K562 (cell line): ENCODE measurements around the gene EFNA5. TPM values are rescaled to one million over a fixed set of nuclear protein-coding genes. Genes with fewer than 3 reads are reported as not detected.
A peak's percentile ranks its signal among the peaks of the same experiment; 100 is the strongest.

Experiments used
- ATAC-seq: fragments of 200-7000 bp; cut with Tn5 transposase; 3 replicates; pipeline ENCODE4 v1.9.1; 2020; ENCODE audit warnings: moderate library complexity
- BruUV-seq: library from RNA; stranded (reverse); fragments of 400-500 nt; replicated peaks from 2 replicates; lab custom pipeline; 2021; lab: Mats Ljungman, UMichigan
- CTCF ChIA-PET: fragments of 300-600 bp; formaldehyde crosslinking; extraction: SDS; loops from one replicate; lab custom pipeline; 2021; ENCODE audit warnings: low intra/inter-chr PET ratio; lab: Yijun Ruan, JAX
- POLR2A ChIA-PET: fragments of 300-600, 350-650 bp; sonication (Branson Sonifier 250); formaldehyde crosslinking; extraction: SDS; loops from one replicate; lab custom pipeline; 2021; ENCODE audit warnings: antibody characterized with exemption, inconsistent platforms; lab: Yijun Ruan, JAX
- DNase-seq, 4 experiments: peaks; one replicate each; pipeline versions ENCODE4 v3.0.0 to v3.0.0-alpha.2; 2011 to 2018; ENCODE audit warnings: low spot score in 3 of 4, mixed read lengths in 3 of 4; ENCODE audit errors: extremely low read depth in 1 of 4
- FAIRE-seq: peaks from 2 replicates; lab custom pipeline; 2011; peaks lifted over from hg19 to GRCh38; lab: Jason Lieb, UNC
- H2AFZ ChIP-seq: 2 replicates; pipeline ENCODE4 v1.6.0; 2011; ENCODE audit warnings: low read depth, low read length, control low read depth, inconsistent platforms
- H3K27ac ChIP-seq: fragments of 200-600 bp; 3 replicates; pipeline ENCODE4 v1.8.0; 2011; ENCODE audit warnings: low read depth, mild to moderate bottlenecking, control low read depth, inconsistent platforms, low read length, moderate library complexity, mixed read lengths; ENCODE audit errors: extremely low read depth
- H3K27me3 ChIP-seq, 2 experiments: fragments of 300-600 bp in 1 of 2; 2 replicates in 1 of 2; 3 replicates in 1 of 2; pipeline versions ENCODE4 v1.6.0 to v1.8.0; 2011; ENCODE audit warnings: inconsistent platforms in 2 of 2, low read length in 2 of 2, mild to moderate bottlenecking in 1 of 2, mixed read lengths in 1 of 2, moderate library complexity in 1 of 2; ENCODE audit not compliant: control insufficient read depth in 2 of 2, insufficient read depth in 2 of 2
- H3K36me3 ChIP-seq: fragments of 300-600 bp; 3 replicates; pipeline ENCODE4 v1.8.0; 2011; ENCODE audit warnings: mild to moderate bottlenecking, low read length, inconsistent platforms; ENCODE audit not compliant: control insufficient read depth, insufficient read depth
- H3K4me1 ChIP-seq, 2 experiments: fragments of 200-600 bp in 1 of 2; replicated peaks in 1 of 2; 2 replicates in 1 of 2; 3 replicates in 1 of 2; pipeline versions ENCODE4 v1.5.1 to v1.8.0; 2011; ENCODE audit warnings: inconsistent platforms in 2 of 2, low read length in 2 of 2, mild to moderate bottlenecking in 1 of 2, mixed read lengths in 1 of 2, moderate library complexity in 1 of 2; ENCODE audit not compliant: control insufficient read depth in 2 of 2, insufficient read depth in 2 of 2
- H3K4me2 ChIP-seq: 2 replicates; pipeline ENCODE4 v1.6.1; 2011; ENCODE audit warnings: low read length, control low read depth, inconsistent platforms, mixed read lengths; ENCODE audit not compliant: insufficient read depth
- H3K4me3 ChIP-seq: fragments of 200-600 bp; sonication (generic), shearing (Covaris generic); 2 replicates; pipeline ENCODE4 v1.5.1; 2016; ENCODE audit warnings: control low read depth, inconsistent platforms
- H3K79me2 ChIP-seq: fragments of 200-600 bp; 3 replicates; pipeline ENCODE4 v1.8.0; 2011; ENCODE audit warnings: low read length, inconsistent platforms; ENCODE audit not compliant: control insufficient read depth, insufficient read depth
- H3K9ac ChIP-seq, 2 experiments: 2 replicates each; pipeline versions ENCODE4 v1.6.0 to v1.6.1; 2011; ENCODE audit warnings: low read depth in 2 of 2, low read length in 2 of 2, control low read depth in 1 of 2, inconsistent platforms in 1 of 2, mild to moderate bottlenecking in 1 of 2, mixed read lengths in 1 of 2; ENCODE audit not compliant: insufficient read depth in 1 of 2
- H3K9me1 ChIP-seq: one replicate; pipeline ENCODE4 v1.6.0; 2011; ENCODE audit warnings: inconsistent platforms, mild to moderate bottlenecking, low read length, moderate library complexity; ENCODE audit not compliant: control insufficient read depth, insufficient read depth
- H3K9me3 ChIP-seq: replicated peaks from 2 replicates; pipeline ENCODE4 v1.5.1; 2011; ENCODE audit warnings: low read depth, low read length, inconsistent platforms; ENCODE audit not compliant: control insufficient read depth, insufficient read depth
- H4K20me1 ChIP-seq: replicated peaks from 2 replicates; pipeline ENCODE4 v1.6.1; 2011; ENCODE audit warnings: low read length, inconsistent platforms, mixed read lengths; ENCODE audit not compliant: control insufficient read depth, insufficient read depth
- PYGO2 ChIP-seq: fragments of 450-650 bp; IDR thresholded peaks from 2 replicates; pipeline ENCODE4 v1.6.1; 2016; ENCODE audit warnings: mild to moderate bottlenecking, missing genetic modification characterization, moderate library complexity, missing compliant biosample characterization
- WGBS: fragments of 100-300 bp; shearing (Covaris generic); methylation state at CpG from one replicate; pipeline ENCODE4 v1.1.6; 2016; ENCODE audit warnings: low coverage, mixed read lengths; ENCODE audit not compliant: insufficient coverage; ENCODE audit errors: missing lambda C conversion rate; 5-methylcytosine and 5-hydroxymethylcytosine counted together
- in situ Hi-C: fragments of 300-500 bp; cut with MboI; formaldehyde crosslinking; loops from 4 replicates; pipeline ENCODE4 v1.15.0; 2018; ENCODE audit warnings: inconsistent platforms, mixed read lengths
- intact Hi-C: fragments of 100-400 bp; cut with micrococcal nuclease; formaldehyde crosslinking; loops from 2 replicates; pipeline ENCODE4 v1.14.2; 2022
- polyA plus RNA-seq, 8 experiments: library from polyadenylated mRNA; depleted of rRNA in 4 of 8; stranded (reverse) in 5 of 8; unstranded in 3 of 8; fragments of >200 nt; fragmentation: Nextera tagmentation in 2 of 8; fragmentation: Illumina TruSeq in 1 of 8; extraction: Ambion mirVana in 2 of 8; extraction: Trizol in 1 of 8; gene quantifications; 2 replicates each; pipeline versions ENCODE4 v1.2.1 to v1.2.3, GENCODE V29; 2011 to 2014; ENCODE audit warnings: inconsistent platforms in 1 of 8, missing spikeins in 1 of 8
- total RNA-seq, 7 experiments: library from RNA; depleted of rRNA in 6 of 7; stranded (reverse); fragments of >200 nt in 6 of 7; fragmentation: Illumina TruSeq in 2 of 7; extraction: Trizol in 2 of 7; gene quantifications; 2 replicates each; pipeline versions ENCODE4 v1.2.1 to v1.2.3, GENCODE V29; 2011 to 2021; ENCODE audit warnings: low replicate concordance in 1 of 7
- TF ChIP-seq, protein P1 (sequence below): fragments of 450-650 bp; IDR thresholded peaks from 2 replicates; pipeline ENCODE4 v1.6.1; 2018; ENCODE audit not compliant: partially characterized antibody
- TF ChIP-seq, protein P2 (sequence below), 2 experiments: fragments of 450-650 bp; IDR thresholded peaks; 2 replicates each; pipeline ENCODE4 v1.6.1; 2016; ENCODE audit warnings: mild to moderate bottlenecking in 2 of 2, borderline replicate concordance in 1 of 2, low read depth in 1 of 2, moderate library complexity in 1 of 2

Gene EFNA5
- total and polyA plus RNA-seq, 9 of the 15 experiments (the other 6 are each of a cell fraction or from before 2014, with no cell fraction given), result 0.20 TPM; not detected in 8

DNA sequence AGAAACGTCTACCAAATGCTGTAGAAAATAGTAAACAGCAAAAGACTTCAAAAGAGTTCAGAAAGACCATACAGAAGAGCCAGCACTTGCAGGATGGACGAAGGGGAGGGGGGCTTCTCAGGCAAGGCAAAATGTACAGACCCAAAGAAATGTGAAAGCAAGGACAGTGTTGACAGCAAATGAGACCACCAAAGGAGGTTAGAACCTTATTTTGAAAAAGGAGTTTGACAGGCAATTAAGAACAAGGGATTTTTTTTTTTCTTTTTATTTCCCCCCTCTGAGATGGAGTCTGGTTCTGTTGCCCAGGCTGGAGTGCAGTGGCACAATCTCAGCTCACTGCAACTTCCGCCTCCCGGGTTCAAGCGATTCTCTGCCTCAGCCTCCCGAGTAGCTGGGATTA lies 223.2 kb downstream of the EFNA5 start:
- H3K36me3 ChIP-seq, result no peaks in the 10 kb centered on the region
- no peaks in the 10 kb centered on the region for H3K27me3 ChIP-seq
- TF ChIP-seq PYGO2 (tag), result no peak
- TF ChIP-seq, protein P1, sequence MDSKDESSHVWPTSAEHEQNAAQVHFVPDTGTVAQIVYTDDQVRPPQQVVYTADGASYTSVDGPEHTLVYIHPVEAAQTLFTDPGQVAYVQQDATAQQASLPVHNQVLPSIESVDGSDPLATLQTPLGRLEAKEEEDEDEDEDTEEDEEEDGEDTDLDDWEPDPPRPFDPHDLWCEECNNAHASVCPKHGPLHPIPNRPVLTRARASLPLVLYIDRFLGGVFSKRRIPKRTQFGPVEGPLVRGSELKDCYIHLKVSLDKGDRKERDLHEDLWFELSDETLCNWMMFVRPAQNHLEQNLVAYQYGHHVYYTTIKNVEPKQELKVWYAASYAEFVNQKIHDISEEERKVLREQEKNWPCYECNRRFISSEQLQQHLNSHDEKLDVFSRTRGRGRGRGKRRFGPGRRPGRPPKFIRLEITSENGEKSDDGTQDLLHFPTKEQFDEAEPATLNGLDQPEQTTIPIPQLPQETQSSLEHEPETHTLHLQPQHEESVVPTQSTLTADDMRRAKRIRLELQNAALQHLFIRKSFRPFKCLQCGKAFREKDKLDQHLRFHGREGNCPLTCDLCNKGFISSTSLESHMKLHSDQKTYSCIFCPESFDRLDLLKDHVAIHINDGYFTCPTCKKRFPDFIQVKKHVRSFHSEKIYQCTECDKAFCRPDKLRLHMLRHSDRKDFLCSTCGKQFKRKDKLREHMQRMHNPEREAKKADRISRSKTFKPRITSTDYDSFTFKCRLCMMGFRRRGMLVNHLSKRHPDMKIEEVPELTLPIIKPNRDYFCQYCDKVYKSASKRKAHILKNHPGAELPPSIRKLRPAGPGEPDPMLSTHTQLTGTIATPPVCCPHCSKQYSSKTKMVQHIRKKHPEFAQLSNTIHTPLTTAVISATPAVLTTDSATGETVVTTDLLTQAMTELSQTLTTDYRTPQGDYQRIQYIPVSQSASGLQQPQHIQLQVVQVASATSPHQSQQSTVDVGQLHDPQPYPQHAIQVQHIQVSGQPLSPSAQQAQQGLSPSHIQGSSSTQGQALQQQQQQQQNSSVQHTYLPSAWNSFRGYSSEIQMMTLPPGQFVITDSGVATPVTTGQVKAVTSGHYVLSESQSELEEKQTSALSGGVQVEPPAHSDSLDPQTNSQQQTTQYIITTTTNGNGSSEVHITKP, result peak; percentile 55
- TF ChIP-seq, protein P2, sequence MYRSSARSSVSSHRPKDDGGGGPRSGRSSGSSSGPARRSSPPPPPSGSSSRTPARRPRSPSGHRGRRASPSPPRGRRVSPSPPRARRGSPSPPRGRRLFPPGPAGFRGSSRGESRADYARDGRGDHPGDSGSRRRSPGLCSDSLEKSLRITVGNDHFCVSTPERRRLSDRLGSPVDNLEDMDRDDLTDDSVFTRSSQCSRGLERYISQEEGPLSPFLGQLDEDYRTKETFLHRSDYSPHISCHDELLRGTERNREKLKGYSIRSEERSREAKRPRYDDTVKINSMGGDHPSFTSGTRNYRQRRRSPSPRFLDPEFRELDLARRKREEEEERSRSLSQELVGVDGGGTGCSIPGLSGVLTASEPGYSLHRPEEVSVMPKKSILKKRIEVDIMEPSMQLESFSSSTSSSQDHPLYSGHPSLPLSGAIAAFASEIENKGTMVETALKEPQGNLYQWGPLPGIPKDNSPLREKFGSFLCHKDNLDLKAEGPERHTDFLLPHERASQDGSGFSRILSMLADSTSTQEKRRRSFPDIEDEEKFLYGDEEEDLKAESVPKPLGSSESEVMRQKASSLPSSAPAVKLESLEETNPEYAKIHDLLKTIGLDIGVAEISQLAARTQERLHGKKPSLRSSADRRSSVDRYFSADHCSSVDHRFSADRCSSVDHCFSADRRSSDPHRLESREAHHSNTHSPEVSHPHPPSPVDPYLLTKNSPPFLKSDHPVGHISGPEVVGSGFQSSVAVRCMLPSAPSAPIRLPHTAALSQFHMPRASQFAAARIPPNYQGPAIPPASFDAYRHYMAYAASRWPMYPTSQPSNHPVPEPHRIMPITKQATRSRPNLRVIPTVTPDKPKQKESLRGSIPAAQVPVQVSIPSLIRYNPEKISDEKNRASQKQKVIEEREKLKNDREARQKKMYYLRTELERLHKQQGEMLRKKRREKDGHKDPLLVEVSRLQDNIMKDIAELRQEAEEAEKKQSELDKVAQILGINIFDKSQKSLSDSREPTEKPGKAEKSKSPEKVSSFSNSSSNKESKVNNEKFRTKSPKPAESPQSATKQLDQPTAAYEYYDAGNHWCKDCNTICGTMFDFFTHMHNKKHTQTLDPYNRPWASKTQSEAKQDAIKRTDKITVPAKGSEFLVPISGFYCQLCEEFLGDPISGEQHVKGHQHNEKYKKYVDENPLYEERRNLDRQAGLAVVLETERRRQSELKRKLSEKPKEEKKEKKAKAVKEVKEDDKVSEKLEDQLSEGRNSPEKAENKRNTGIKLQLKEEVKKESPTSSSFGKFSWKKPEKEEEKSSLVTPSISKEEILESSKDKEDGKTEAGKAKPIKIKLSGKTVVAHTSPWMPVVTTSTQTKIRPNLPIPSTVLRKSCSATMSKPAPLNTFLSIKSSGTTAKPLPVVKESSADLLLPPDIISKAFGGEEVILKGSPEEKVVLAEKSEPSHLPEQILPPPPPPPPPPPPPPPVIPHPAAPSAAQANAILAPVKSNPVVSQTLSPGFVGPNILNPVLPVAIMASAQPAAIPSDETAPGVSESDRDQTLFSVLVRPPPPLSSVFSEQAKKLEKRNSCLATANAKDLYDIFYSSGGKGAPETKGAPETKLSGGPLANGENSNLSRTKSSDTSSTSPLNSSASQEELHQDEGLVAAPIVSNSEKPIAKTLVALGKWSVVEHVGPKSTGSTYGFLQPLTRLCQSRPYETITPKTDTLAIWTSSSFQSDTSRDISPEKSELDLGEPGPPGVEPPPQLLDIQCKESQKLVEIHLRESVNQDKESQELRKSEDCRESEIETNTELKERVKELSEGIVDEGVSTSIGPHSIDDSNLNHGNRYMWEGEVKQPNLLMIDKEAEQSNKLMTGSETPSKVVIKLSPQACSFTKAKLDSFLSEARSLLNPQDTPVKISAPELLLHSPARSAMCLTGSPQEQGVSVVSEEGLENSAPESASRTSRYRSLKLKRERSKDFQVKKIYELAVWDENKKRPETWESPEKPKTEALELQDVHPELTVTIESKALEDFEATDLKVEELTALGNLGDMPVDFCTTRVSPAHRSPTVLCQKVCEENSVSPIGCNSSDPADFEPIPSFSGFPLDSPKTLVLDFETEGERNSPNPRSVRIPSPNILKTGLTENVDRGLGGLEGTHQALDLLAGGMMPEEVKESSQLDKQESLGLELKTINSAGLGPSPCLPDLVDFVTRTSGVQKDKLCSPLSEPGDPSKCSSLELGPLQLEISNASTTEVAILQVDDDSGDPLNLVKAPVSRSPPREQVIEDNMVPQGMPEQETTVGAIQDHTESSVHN (IDR thresholded peaks at IDR 0.05; ENCODE audit: borderline replicate concordance in 1 of 2, low read depth in 1 of 2), result no peak
- H3K4me2 ChIP-seq, result no peak overlapping the region
- POLR2A ChIA-PET, result no interaction called here
- H3K9me3 ChIP-seq, result no peaks in the 10 kb centered on the region
- ATAC-seq (no peak), FAIRE-seq (no peak), DNase-seq (no peak)
- no peak overlapping the region for H3K9ac ChIP-seq
- CTCF ChIA-PET, result no interaction called here
- H3K4me3 ChIP-seq, result no peak overlapping the region
- H3K9me1 ChIP-seq, result no peaks in the 10 kb centered on the region
- H4K20me1 ChIP-seq, result no peaks in the 10 kb centered on the region
- 0% methylated on average over 6 of the region's 6 CpGs for WGBS
- no peak overlapping the region for H2AFZ ChIP-seq
- BruUV-seq, result no TSS peak
- intact Hi-C loops, result no loop called here
- in situ Hi-C loops, result no loop called here
- H3K79me2 ChIP-seq, result no peaks in the 10 kb centered on the region
- no peak overlapping the region for H3K27ac ChIP-seq
- H3K4me1 ChIP-seq, result no peaks in the 10 kb centered on the region
